Neural cell (in vitro differentiated cells): ENCODE results near the gene RPL37. TPM values are rescaled to one million over a fixed set of nuclear protein-coding genes. Genes with fewer than 3 reads are reported as not detected.

Source experiments
- H2AFZ ChIP-seq: fragments of 200-600, 300-800 bp; sonication (generic), shearing (Covaris generic); 2 replicates; pipeline ENCODE4 v1.6.0; 2014; ENCODE audit warnings: low read depth, mild to moderate bottlenecking, antibody characterized with exemption, low read length, moderate library complexity
- H3F3A ChIP-seq: fragments of 200-600 bp; shearing (Covaris generic); 2 replicates; pipeline ENCODE4 v1.6.1; 2016; ENCODE audit warnings: mild to moderate bottlenecking, moderate library complexity, mixed read lengths, antibody characterized with exemption, low read length; ENCODE audit not compliant: insufficient read depth, poor library complexity, severe bottlenecking
- H3K27ac ChIP-seq: fragments of 200-600, 300-800 bp; sonication (generic), shearing (Covaris generic); 2 replicates; pipeline ENCODE4 v1.5.1; 2014; ENCODE audit warnings: mild to moderate bottlenecking, low read length, moderate library complexity
- H3K27me3 ChIP-seq: fragments of 300-800, 200-600 bp; sonication (generic), shearing (Covaris generic); 2 replicates; pipeline ENCODE4 v1.6.0; 2014; ENCODE audit warnings: mild to moderate bottlenecking, low read depth, low read length, moderate library complexity; ENCODE audit not compliant: insufficient read depth
- H3K36me3 ChIP-seq: fragments of 300-800, 200-600 bp; sonication (generic), shearing (Covaris generic); 2 replicates; pipeline ENCODE4 v1.5.1; 2014; ENCODE audit warnings: mild to moderate bottlenecking, antibody characterized with exemption, low read length, moderate library complexity; ENCODE audit not compliant: insufficient read depth
- H3K4me2 ChIP-seq: fragments of 300-800, 200-600 bp; sonication (generic), shearing (Covaris generic); 2 replicates; pipeline ENCODE4 v1.6.0; 2014; ENCODE audit warnings: mild to moderate bottlenecking, low read length
- H3K4me3 ChIP-seq: fragments of 300-800, 200-600 bp; sonication (generic), shearing (Covaris generic); 2 replicates; pipeline ENCODE4 v1.5.1; 2014; ENCODE audit warnings: mild to moderate bottlenecking, low read length, moderate library complexity
- H3K79me2 ChIP-seq: fragments of 200-600 bp; shearing (Covaris generic); replicated peaks from 2 replicates; pipeline ENCODE4 v1.6.0; 2014; ENCODE audit warnings: mild to moderate bottlenecking, low read length, moderate library complexity; ENCODE audit not compliant: insufficient read depth
- H3K9ac ChIP-seq: fragments of 300-800, 200-600 bp; sonication (generic), shearing (Covaris generic); 2 replicates; pipeline ENCODE4 v1.6.1; 2016; ENCODE audit warnings: mild to moderate bottlenecking, low read length, mixed read lengths
- H3K9me2 ChIP-seq: fragments of 200-600 bp; shearing (Covaris generic); 2 replicates; pipeline ENCODE4 v1.6.1; 2016; ENCODE audit warnings: mild to moderate bottlenecking, low read length, mixed read lengths; ENCODE audit not compliant: insufficient read depth
- H3K9me3 ChIP-seq: fragments of 200-600, 300-800 bp; sonication (generic), shearing (Covaris generic); 2 replicates; pipeline ENCODE4 v1.6.1; 2016; ENCODE audit warnings: mild to moderate bottlenecking, mixed run types, low read length, moderate library complexity, mixed read lengths
- H4K20me1 ChIP-seq: fragments of 200-600 bp; shearing (Covaris generic); 2 replicates; pipeline ENCODE4 v1.6.1; 2016; ENCODE audit warnings: mild to moderate bottlenecking, mixed run types; ENCODE audit not compliant: insufficient read depth
- CTCF ChIP-seq: fragments of 450-650 bp; IDR thresholded peaks from 2 replicates; pipeline ENCODE4 v1.5.1; 2014; ENCODE audit warnings: antibody characterized with exemption, mild to moderate bottlenecking, moderate library complexity; ENCODE audit not compliant: poor library complexity, severe bottlenecking
- EP300 ChIP-seq: fragments of 450-650 bp; conservative IDR thresholded peaks from 2 replicates; pipeline ENCODE4 v1.6.1; 2014; ENCODE audit warnings: antibody characterized with exemption, mild to moderate bottlenecking, moderate library complexity; ENCODE audit not compliant: poor library complexity, severe bottlenecking
- EZH2 ChIP-seq: fragments of 200-600, 300-800 bp; shearing (Covaris generic), sonication (generic); IDR thresholded peaks from 2 replicates; pipeline ENCODE4 v1.6.1; 2014; ENCODE audit warnings: antibody characterized with exemption, low read length, borderline replicate concordance, mild to moderate bottlenecking; ENCODE audit not compliant: insufficient read depth, poor library complexity, severe bottlenecking
- MXI1 ChIP-seq: fragments of 450-650 bp; conservative IDR thresholded peaks from 2 replicates; pipeline ENCODE4 v1.6.1; 2014; ENCODE audit warnings: antibody characterized with exemption, mild to moderate bottlenecking; ENCODE audit not compliant: poor library complexity, severe bottlenecking
- POLR2AphosphoS5 ChIP-seq: IDR thresholded peaks from 2 replicates; pipeline ENCODE4 v1.6.1; 2012
- RAD21 ChIP-seq: fragments of 450-650 bp; conservative IDR thresholded peaks from 2 replicates; pipeline ENCODE4 v1.6.1; 2014; ENCODE audit warnings: antibody characterized with exemption, mild to moderate bottlenecking, moderate library complexity
- REST ChIP-seq: IDR thresholded peaks from 2 replicates; pipeline ENCODE4 v1.6.1; 2012; ENCODE audit warnings: borderline replicate concordance
- SMC3 ChIP-seq: fragments of 450-650 bp; conservative IDR thresholded peaks from 2 replicates; pipeline ENCODE4 v1.6.1; 2014; ENCODE audit warnings: antibody characterized with exemption, mild to moderate bottlenecking, moderate library complexity; ENCODE audit not compliant: poor library complexity
- TAF1 ChIP-seq: IDR thresholded peaks from 2 replicates; pipeline ENCODE4 v1.6.1; 2012; ENCODE audit warnings: low read depth
- polyA plus RNA-seq: library from polyadenylated mRNA; depleted of rRNA; stranded (reverse); fragments of >200 nt; gene quantifications from 2 replicates; pipeline ENCODE4 v1.2.3, GENCODE V29; 2014

RPL37 gene
- polyA plus RNA-seq, 1 donor from 2014 or later, result 107 TPM

- Histone ChIP-seq H3K79me2 (peaks cover 89% of the 10 kb centered on the region), H3K4me2 (no peak overlapping the region), H3F3A (no peaks in the 10 kb centered on the region), H3K4me3 (no peak overlapping the region), H4K20me1 (no peaks in the 10 kb centered on the region), H3K27me3 (no peaks in the 10 kb centered on the region), H3K27ac (no peak overlapping the region), H2AFZ (no peak overlapping the region), H3K36me3 (no peaks in the 10 kb centered on the region), H3K9me2 (no peaks in the 10 kb centered on the region), H3K9me3 (peaks cover 10% of the 10 kb centered on the region), H3K9ac (no peak overlapping the region)
- no peak for TF ChIP-seq RAD21
- no peak for TF ChIP-seq POLR2AphosphoS5
- TF ChIP-seq EZH2, result no peak
- no peak for TF ChIP-seq CTCF
- TF ChIP-seq TAF1, result no peak
- no peak for TF ChIP-seq MXI1
- TF ChIP-seq REST, result no peak
- TF ChIP-seq EP300, result no peak
- TF ChIP-seq SMC3, result no peak
Measured at GRCh38 chr5:40784027-40784653, 50.9 kb downstream of the RPL37 start.

GRCh38 chr5:40781843-40782409, 53.1 kb downstream of the RPL37 start:
- Histone ChIP-seq H3K4me3 (no peak overlapping the region), H3F3A (no peaks in the 10 kb centered on the region), H4K20me1 (no peaks in the 10 kb centered on the region), H2AFZ (no peak overlapping the region), H3K4me2 (no peak overlapping the region), H3K9me3 (no peaks in the 10 kb centered on the region), H3K9ac (no peak overlapping the region), H3K9me2 (no peaks in the 10 kb centered on the region), H3K79me2 (peaks cover 85% of the 10 kb centered on the region), H3K27ac (no peak overlapping the region), H3K27me3 (no peaks in the 10 kb centered on the region), H3K36me3 (no peaks in the 10 kb centered on the region)
- TF ChIP-seq EZH2 (no peak), EP300 (no peak), RAD21 (no peak), CTCF (no peak), SMC3 (no peak), REST (no peak)
